ENCODE results near the gene ADAM12. TPM values are rescaled to one million over a fixed set of nuclear protein-coding genes. Genes with fewer than 3 reads are reported as not detected.
"Not testable (repeated sequence)": the region's sequence is repeated elsewhere in the genome, so short reads cannot be mapped to it uniquely, and the experiment has no call there.

ADAM12 gene
- total RNA-seq, 1 donor, result under 0.01 TPM

GRCh38 chr10:126375926-126376554 lies 12.2 kb downstream of the ADAM12 start:
- DNase-seq (ENCODE audit: low read depth in 2 of 3, low spot score in 2 of 3), result no peak

- no peak for DNase-seq (ENCODE audit: low read depth in 2 of 3, low spot score in 2 of 3)
Measured at GRCh38 chr10:126375299-126375698, 13.0 kb downstream of the ADAM12 start.

GRCh38 chr10:126374435-126374834 lies 13.8 kb downstream of the ADAM12 start:
- DNase-seq (ENCODE audit: low read depth in 2 of 3, low spot score in 2 of 3), result no peak

DNA sequence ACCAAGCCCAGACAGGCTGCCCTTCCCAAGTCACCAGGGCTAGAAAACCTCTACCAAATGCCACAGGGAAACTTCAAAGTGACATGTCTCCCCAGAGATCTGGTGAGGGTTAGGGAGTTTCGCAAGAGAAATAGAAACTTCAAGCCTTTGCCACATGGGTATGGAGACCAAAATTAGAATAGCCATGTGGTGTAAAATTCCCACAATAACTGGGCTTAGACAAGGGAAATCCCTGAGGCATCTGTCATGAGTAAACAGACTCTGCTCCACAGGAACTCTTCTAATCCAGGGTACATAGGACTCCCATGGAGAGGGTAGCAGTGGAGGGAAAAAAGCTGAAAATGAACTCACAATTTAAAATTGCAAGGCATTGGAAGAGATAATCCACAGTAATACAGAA lies 14.3 kb downstream of the ADAM12 start:
- no peak for DNase-seq (ENCODE audit: low read depth in 2 of 3, low spot score in 2 of 3)

DNA sequence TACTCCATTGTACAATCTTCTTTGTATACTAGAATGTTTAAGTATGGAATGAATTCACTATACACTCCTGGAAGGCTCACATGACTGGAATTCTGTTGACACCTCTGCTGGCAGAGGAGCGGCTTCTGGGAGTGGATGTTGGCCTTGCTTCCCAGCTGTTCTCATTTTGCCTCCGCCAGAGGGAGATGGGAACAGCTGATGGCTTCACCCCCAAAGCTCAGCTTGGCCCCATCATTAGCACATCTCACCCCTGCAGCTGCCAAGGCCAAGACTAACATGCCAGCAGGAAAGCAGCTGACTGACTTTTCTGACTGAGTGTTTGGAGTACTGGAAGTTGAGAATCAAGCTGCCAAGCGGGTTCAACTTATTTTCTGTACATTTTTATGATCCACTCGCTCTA lies 15.1 kb downstream of the ADAM12 start:
- DNase-seq (ENCODE audit: low read depth in 2 of 3, low spot score in 2 of 3), result no peak

DNA sequence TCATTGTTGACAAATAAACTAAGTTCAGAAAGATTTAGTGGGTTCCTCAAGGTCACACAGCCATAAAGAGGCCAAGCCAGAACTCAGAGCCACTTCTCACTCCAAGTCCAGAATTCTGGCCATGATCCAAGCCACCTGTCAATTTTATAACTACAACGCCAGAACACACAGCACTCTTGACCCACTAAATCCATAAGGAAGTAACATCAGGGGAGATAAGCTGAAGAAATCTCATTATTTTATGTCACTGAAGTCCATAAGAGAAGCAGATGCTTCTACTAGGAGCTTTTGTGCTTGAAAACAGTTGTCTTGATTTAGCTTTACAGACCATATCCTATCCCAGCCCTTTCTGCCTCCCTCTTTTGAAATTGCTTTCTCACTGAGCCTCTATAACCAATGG lies 15.9 kb downstream of the ADAM12 start:
- DNase-seq (ENCODE audit: low read depth in 2 of 3, low spot score in 2 of 3), result no peak

DNA sequence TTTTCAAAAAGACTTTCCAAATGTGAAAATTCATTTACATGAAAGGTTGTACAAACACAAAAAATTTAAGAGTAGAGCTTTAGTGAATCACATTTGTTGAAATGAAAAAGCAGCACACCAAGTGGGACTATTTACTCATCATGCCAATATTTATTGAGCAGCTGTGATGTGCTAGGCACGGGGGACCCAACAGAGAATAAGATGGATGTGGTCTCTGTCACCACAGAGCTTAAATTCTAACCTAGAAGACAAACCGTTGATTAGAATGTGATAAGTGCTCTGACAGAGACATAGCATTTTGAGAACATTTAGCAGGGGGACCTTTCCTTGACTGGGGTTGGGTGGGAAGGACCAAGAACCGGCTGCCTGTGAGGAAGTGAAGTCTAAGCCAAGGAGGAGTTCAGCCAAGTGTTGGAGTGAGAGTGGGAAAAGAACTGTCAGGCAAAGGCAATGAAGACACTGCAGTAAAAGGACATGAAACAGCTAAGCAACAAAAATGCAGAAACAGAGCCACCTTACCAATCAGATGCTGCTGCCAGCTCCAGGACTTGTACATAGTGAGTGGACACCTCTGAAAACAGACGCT lies 19.1 kb downstream of the ADAM12 start:
- DNase-seq (ENCODE audit: low read depth in 2 of 3, low spot score in 2 of 3), result no peak

DNA sequence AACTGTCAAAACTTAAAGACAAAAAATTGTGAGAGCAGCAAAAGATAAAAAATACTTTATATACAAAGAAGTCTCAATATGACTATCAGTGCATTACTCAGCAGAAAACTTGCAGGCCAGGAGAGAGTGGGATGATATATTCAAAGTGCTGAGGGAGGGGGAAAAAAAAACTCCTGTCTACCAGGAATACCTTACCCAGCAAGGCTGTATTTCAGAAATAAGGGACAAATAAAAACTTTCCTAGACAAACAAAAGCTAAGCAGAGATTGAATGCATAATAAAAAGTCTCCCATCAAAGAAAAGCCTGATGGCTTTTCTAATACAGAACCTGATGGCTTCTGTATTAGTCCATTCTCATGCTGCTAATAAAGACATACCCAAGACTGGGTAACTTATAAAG lies 31.1 kb downstream of the ADAM12 start:
- DNase-seq (ENCODE audit: low read depth in 2 of 3, low spot score in 2 of 3), result no peak

- DNase-seq (ENCODE audit: low read depth in 2 of 3, low spot score in 2 of 3), result no peak
Measured at GRCh38 chr10:126353666-126354065, 34.6 kb downstream of the ADAM12 start.

- DNase-seq (ENCODE audit: low read depth in 2 of 3, low spot score in 2 of 3), result no peak
Measured at GRCh38 chr10:126352453-126352852, 35.8 kb downstream of the ADAM12 start.

- DNase-seq (ENCODE audit: low read depth in 2 of 3, low spot score in 2 of 3), result no peak
Measured at GRCh38 chr10:126351021-126351420, 37.3 kb downstream of the ADAM12 start.

DNA sequence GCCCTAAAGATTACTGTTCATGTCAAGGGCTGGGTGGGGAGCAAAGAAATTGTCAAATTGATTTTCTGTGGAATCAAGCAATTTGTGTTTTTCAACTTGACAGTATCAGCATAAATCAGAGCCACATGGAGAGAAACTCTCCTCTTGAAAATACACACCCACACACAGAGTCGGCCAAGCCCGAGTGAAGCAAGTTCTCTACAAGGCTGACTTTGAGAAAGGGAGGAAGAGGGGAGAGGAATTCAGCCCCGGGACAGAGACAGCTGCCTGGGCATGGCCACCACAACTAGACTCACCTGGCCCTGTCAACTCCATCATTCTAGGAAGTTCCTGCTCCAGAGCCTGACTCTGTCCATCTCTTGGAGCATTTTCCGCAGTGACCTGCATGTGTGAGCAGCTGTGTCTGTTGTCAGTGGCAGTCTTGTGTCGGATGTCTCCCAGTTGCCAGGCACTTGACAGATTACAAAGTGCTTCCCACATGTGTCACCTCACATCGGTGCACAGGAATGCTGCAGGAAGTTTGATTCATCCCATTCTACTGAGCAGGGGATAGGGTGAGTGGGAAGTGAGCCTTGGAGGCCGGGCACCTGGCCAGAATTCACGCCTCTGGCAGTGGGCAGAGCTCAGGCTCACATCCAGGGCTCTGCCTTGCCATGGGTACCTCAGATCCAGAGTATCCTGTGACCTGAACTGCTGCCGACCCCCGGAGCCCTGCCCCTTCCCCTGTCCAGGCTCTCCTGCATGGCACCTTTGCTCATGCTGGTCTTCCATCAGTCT lies 37.9 kb downstream of the ADAM12 start:
- no peak for DNase-seq (ENCODE audit: low read depth in 2 of 3, low spot score in 2 of 3)

DNA sequence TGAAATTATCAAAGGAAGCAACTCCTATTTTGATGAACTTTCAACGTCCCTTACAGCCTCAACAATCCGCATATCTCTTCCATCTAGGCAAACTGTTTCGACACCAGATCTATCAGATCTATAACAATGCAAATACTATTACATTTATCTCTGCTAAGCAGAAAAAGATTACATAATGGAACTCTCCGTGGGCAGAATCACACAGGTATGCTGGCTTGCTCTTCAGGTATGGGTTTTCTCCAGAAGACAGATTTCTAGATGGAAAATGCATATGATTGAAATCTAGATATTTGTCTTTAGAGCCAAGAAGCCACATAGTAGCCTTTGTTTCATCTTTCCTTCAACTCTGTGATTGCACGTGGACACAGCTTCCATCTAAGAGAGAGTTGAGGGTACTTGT lies 38.6 kb downstream of the ADAM12 start:
- DNase-seq (ENCODE audit: low read depth in 2 of 3, low spot score in 2 of 3), result no peak

GRCh38 chr10:126349101-126349500 lies 39.2 kb downstream of the ADAM12 start:
- DNase-seq (ENCODE audit: low read depth in 2 of 3, low spot score in 2 of 3), result no peak

DNA sequence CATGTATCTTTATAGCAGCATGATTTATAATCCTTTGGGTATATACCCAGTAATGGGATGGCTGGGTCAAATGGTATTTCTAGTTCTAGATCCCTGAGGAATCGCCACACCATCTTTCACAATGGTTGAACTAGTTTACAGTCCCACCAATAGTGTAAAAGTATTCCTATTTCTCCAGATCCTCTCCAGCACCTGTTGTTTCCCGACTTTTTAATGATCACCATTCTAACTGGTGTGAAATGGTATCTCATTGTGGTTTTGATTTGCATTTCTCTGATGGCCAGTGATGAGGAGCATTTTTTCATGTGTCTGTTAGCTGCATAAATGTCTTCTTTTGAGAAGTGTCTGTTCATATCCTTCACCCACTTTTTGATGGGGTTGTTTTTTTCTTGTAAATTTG lies 44.8 kb downstream of the ADAM12 start:
- not testable (repeated sequence) for DNase-seq (ENCODE audit: low read depth in 2 of 3, low spot score in 2 of 3)

DNA sequence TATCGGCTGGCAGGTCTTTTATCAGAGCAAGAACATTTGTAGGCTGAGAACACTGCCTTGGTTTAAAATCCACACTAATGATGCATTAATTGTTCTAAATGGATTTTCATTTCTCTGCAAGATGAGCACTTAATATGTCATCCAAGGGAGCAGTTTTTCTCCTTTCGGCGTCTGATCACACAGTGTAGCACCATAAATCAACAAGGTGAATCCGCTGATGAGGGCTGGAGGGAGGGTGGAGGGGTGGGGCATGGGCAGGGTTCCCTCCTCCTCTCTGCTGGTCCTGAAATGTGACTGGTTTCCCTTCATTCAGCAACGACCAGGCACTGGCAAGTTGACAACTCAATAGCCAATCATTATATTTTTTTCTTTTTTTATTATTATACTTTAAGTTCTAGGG lies 45.6 kb downstream of the ADAM12 start:
- no peak for DNase-seq (ENCODE audit: low read depth in 2 of 3, low spot score in 2 of 3)

DNA sequence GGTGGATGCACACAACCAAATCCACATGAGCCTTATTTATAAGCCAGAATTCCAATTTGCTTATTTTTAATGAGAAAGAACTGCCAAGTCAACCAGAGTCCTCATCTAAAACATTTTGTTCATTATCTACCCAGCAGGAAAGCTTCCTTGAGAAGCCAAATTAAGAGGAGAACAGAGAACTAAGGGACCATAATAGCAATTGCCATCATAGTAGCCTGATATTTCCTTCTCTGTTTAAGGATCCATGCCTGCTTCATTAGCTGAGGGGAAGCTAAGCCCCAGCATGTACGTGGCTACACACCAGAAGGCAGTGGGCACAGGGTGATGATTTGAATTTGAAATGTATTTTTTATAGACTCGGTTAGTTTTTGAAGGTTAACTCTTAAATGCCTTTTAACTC lies 46.8 kb downstream of the ADAM12 start:
- no peak for DNase-seq (ENCODE audit: low read depth in 2 of 3, low spot score in 2 of 3)

DNA sequence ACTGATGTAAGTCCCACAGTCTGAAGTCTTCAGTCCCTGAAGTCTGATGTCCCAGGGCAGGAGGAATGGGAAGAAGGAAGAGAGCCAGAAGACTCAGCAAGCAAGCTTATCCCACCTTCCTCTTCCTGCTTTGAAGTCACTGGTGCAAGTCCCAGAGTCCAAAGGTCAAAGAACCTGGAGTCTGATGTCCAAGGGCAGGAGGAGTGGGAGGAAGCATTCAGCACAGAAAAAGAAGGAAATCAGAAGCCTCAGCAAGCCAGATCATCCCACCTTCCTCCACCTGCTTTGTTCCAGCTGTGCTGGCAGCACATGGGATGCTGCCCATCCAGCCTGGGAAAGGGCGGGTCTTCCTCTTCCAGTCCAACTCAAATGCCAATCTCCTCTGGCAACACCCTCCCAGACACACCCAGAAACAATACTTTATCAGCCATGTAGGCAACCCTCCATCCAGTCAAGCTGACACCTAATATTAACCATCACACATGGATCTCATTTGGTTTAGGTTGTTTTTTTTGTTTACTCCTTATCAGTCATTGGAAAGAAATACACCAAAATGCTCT lies 50.9 kb downstream of the ADAM12 start:
- DNase-seq (ENCODE audit: low read depth in 2 of 3, low spot score in 2 of 3), result no peak

GRCh38 chr10:126336801-126337200 lies 51.5 kb downstream of the ADAM12 start:
- no peak for DNase-seq (ENCODE audit: low read depth in 2 of 3, low spot score in 2 of 3)

DNA sequence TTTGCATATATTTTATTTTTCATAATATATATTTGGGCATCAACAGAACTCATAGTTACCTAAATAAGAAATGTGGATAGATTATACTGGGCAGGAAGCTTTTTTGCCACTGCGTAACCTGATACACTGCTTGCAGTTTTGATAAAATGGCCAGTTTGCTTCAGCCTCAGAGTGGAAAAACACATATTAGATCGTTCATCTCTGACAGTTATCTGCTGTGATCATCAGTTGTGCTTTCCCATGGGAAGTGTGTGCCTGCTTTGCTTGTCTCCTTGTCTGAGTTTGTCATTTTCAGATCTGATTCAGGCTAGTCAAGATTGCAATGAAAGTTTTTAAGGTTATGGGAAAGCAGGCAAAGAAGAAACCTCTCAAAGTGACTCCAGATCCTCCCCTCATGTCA lies 54.0 kb downstream of the ADAM12 start:
- no peak for DNase-seq (ENCODE audit: low read depth in 2 of 3, low spot score in 2 of 3)

DNA sequence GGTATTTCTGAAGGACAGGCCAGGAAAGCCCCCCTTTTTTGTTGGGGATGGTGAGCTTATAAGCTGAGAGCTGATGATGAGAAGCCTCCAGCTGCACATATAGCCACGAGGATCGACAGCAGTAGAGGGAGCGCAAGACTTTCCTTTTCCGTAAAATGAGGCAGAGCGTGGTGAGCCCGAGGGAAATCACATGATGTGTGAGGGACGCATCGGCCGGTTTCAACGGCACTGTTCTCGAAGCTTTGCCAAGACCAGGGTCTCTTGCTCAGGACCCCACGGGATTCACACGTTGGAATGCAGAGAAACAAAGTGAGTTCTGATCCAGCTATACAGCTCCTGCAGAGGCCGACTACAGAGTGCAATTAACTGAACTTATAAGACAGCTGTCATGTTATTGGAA lies 55.7 kb downstream of the ADAM12 start:
- no peak for DNase-seq (ENCODE audit: low read depth in 2 of 3, low spot score in 2 of 3)

- DNase-seq (ENCODE audit: low read depth in 2 of 3, low spot score in 2 of 3), result no peak
Measured at GRCh38 chr10:126331101-126331500, 57.2 kb downstream of the ADAM12 start.
